Transverse colon (tissue), 4 donors: ENCODE results near the gene KRT3. TPM values are rescaled to one million over a fixed set of nuclear protein-coding genes. Genes with fewer than 3 reads are reported as not detected.

ENCODE experiments used
- DNase-seq: peaks from one replicate; pipeline ENCODE4 v3.0.0-alpha.2; 2019
- H3K27ac ChIP-seq, 4 donors: fragments of 200-600 bp; sonication (generic); 2 replicates each; pipeline ENCODE4 v1.5.1; 2016 to 2018; ENCODE audit warnings: inconsistent platforms in 4 of 4
- H3K27me3 ChIP-seq: fragments of 200-600 bp; sonication (generic); 2 replicates; pipeline ENCODE4 v1.5.1; 2017; ENCODE audit warnings: inconsistent platforms
- H3K36me3 ChIP-seq, 4 donors: fragments of 200-600 bp; sonication (generic); 2 replicates each; pipeline ENCODE4 v1.5.1; 2017 to 2019; ENCODE audit warnings: inconsistent platforms in 4 of 4
- H3K4me1 ChIP-seq, 4 donors: fragments of 200-600 bp; sonication (generic); 2 replicates each; pipeline ENCODE4 v1.5.1; 2017 to 2020; ENCODE audit warnings: inconsistent platforms in 4 of 4
- H3K4me3 ChIP-seq, 4 donors: fragments of 200-600 bp; sonication (generic); 1 replicate in 1 of 4; 2 replicates in 3 of 4; pipeline versions ENCODE4 v1.5.1 to v1.6.1; 2017 to 2019; ENCODE audit warnings: inconsistent platforms in 4 of 4
- H3K9me3 ChIP-seq, 2 donors: fragments of 200-600 bp; sonication (generic); 2 replicates each; pipeline ENCODE4 v1.5.1; 2017 to 2019; ENCODE audit warnings: inconsistent platforms in 2 of 2
- EP300 ChIP-seq: sonication (generic); formaldehyde crosslinking; IDR thresholded peaks from one replicate; pipeline ENCODE4 v1.6.1; 2017; ENCODE audit warnings: antibody characterized with exemption, low read depth
- POLR2A ChIP-seq: fragments of 450-650 bp; IDR thresholded peaks from one replicate; pipeline ENCODE4 v1.6.1; 2016; ENCODE audit warnings: antibody characterized with exemption, mild to moderate bottlenecking, moderate library complexity
- POLR2AphosphoS5 ChIP-seq, 3 donors: sonication (generic); formaldehyde crosslinking; IDR thresholded peaks; one replicate each; pipeline ENCODE4 v1.6.1; 2016; ENCODE audit warnings: antibody characterized with exemption in 3 of 3
- WGBS, 2 donors: methylation state at CpG; one replicate each; pipeline ENCODE4 v1.1.5; 2018; ENCODE audit warnings: low coverage in 1 of 2; 5-methylcytosine and 5-hydroxymethylcytosine counted together
- in situ Hi-C, 4 donors: fragments of 200-750 bp; cut with MboI; loops; one replicate each; pipeline versions ENCODE4 v1.15.0 to v1.15.1; 2017; ENCODE audit warnings: low sequenced_read_pairs in 3 of 4, low pct_ligation_motif_present in 1 of 4, low pct_unique_long_range_greater_than_20kb in 1 of 4
- intact Hi-C: fragments of 100-400 bp; cut with DNase I; formaldehyde crosslinking; loops from one replicate; pipeline ENCODE4 v1.15.1; 2023; ENCODE audit warnings: low total_unique reads
- small RNA-seq, 4 donors: library from RNA; depleted of rRNA; stranded (forward); fragments of <200 nt; gene quantifications; one replicate each; pipeline ENCODE3, GENCODE V24; 2016
- total RNA-seq, 4 donors: library from RNA; depleted of rRNA; stranded (reverse); fragments of >200 nt; gene quantifications; one replicate each; pipeline ENCODE4 v1.1.0, GENCODE V29; 2016
- TF ChIP-seq, protein P1 (sequence below), 5 experiments: fragments of 200-600 bp in 3 of 5; fragments of 450-650 bp in 2 of 5; sonication (generic) in 3 of 5; IDR thresholded peaks; 1 replicate in 2 of 5; 2 replicates in 3 of 5; pipeline ENCODE4 v1.5.1; 2016 to 2017; ENCODE audit warnings: antibody characterized with exemption in 5 of 5, inconsistent platforms in 3 of 5, mild to moderate bottlenecking in 2 of 5, moderate library complexity in 1 of 5

The KRT3 gene
- total RNA-seq, 4 donors from 2014 or later: not detected

- Histone ChIP-seq H3K36me3 (no peaks in the 10 kb centered on the region), H3K4me3 (no peak overlapping the region), H3K27me3 (peaks cover 7% of the 10 kb centered on the region), H3K4me1 (no peaks in the 10 kb centered on the region), H3K27ac (no peak overlapping the region), H3K9me3 (no peaks in the 10 kb centered on the region)
- 63% methylated on average over 6 of the region's 7 CpGs; no CpG with 5 or more reads in 1 of the 2 donors for WGBS, 2 donors
- TF ChIP-seq, protein P1, sequence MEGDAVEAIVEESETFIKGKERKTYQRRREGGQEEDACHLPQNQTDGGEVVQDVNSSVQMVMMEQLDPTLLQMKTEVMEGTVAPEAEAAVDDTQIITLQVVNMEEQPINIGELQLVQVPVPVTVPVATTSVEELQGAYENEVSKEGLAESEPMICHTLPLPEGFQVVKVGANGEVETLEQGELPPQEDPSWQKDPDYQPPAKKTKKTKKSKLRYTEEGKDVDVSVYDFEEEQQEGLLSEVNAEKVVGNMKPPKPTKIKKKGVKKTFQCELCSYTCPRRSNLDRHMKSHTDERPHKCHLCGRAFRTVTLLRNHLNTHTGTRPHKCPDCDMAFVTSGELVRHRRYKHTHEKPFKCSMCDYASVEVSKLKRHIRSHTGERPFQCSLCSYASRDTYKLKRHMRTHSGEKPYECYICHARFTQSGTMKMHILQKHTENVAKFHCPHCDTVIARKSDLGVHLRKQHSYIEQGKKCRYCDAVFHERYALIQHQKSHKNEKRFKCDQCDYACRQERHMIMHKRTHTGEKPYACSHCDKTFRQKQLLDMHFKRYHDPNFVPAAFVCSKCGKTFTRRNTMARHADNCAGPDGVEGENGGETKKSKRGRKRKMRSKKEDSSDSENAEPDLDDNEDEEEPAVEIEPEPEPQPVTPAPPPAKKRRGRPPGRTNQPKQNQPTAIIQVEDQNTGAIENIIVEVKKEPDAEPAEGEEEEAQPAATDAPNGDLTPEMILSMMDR (IDR thresholded peaks at IDR 0.05): no peak
- TF ChIP-seq POLR2A (no peak), EP300 (no peak), POLR2AphosphoS5 (IDR thresholded peaks at IDR 0.05) (no peak)
- DNase-seq: no peak
- in situ Hi-C loops (no loop called here), intact Hi-C loops (no loop called here)
Measured at GRCh38 chr12:52742196-52742580, 53.7 kb downstream of the KRT3 start.

DNA sequence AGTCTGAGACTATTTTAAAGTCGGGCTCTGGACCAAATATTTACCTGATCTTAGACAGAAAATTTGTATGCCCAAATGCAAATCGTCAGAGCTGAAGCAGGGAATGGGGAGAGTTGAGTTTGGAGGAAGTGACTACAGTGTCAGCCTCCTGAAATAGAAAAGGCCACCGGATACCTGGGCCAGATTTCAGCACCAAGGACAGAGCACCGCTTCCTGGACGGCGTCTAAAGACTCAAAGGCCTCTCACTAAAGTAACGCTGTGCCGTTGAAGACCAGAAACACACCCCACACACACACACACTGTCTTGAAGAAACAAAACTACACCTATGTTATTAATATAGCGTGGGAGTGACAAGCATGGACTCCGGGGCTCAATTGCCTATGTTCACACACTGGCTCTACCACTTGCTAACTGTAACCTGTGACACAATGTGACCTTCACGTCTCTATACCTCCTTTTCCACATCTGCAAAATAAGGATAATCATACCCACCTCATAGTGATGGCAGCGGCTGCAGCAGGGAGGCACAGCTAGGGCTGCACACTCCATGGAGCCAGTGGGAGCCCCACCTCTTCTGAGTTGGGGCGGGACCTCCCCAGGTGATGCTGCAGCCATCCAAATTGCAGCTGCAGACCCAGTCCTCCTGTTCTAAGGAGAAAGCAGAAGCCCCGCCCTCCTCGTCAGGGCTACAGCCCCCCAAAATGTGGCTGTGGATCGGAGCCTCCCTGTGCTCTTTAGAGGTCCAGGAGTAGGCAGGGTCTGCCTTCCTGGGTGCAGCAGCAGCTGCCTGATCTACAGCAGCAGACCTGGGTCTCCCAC lies 54.3 kb downstream of the KRT3 start:
- in situ Hi-C loops: no loop called here
- WGBS, 2 donors: 0 to 16% methylated on average over 3 to 15 of the region's 16 CpGs

GRCh38 chr12:52740584-52740983 lies 55.3 kb downstream of the KRT3 start:
- no peaks in the 10 kb centered on the region for H3K9me3 ChIP-seq
- H3K27me3 ChIP-seq: peaks cover 10% of the 10 kb centered on the region
- no peak for DNase-seq
- in situ Hi-C loops (no loop called here), intact Hi-C loops (no loop called here)
- no peaks in the 10 kb centered on the region for H3K36me3 ChIP-seq
- H3K4me3 ChIP-seq: no peak overlapping the region
- H3K4me1 ChIP-seq: no peaks in the 10 kb centered on the region
- no peak for TF ChIP-seq POLR2AphosphoS5 (IDR thresholded peaks at IDR 0.05)
- no peak for TF ChIP-seq POLR2A
- no peak for TF ChIP-seq EP300
- TF ChIP-seq, protein P1 (IDR thresholded peaks at IDR 0.05): no peak
- no peak overlapping the region for H3K27ac ChIP-seq

More for the DNA sequence above, 54.3 kb downstream of the KRT3 start:
- Histone ChIP-seq H3K4me3 (no peak overlapping the region), H3K9me3 (no peaks in the 10 kb centered on the region), H3K36me3 (no peaks in the 10 kb centered on the region), H3K4me1 (no peaks in the 10 kb centered on the region), H3K27ac (no peak overlapping the region), H3K27me3 (peaks cover 7% of the 10 kb centered on the region)
- intact Hi-C loops: no loop called here
- DNase-seq: peak; percentile 47
- no peak for TF ChIP-seq POLR2AphosphoS5 (IDR thresholded peaks at IDR 0.05)
- TF ChIP-seq, protein P1 (IDR thresholded peaks at IDR 0.05): no peak
- TF ChIP-seq EP300: no peak
- no peak for TF ChIP-seq POLR2A

DNA sequence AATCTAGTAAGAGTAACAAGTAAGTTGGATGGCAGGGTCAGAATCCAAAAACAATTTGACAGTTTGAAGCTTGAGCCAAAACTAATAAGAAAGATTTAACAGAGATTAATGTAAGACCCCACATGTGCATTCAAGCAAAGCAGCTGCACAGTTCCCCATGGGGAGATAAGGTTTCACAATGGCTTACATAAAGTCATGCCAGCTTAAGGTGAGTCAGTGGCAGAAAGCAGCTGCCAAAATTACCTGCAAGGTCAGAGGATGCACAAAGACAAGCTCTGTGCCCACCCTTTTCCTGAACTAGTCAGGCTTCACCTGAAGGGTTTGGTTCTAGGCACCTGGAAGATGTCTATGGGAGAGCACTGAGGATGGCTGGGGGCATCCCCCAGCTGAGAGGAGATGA lies 56.0 kb downstream of the KRT3 start:
- H3K4me1 ChIP-seq: no peaks in the 10 kb centered on the region
- no peaks in the 10 kb centered on the region for H3K9me3 ChIP-seq
- H3K27me3 ChIP-seq: peaks cover 10% of the 10 kb centered on the region
- no peak for DNase-seq
- intact Hi-C loops: no loop called here
- no peak overlapping the region for H3K4me3 ChIP-seq
- no peak for TF ChIP-seq EP300
- TF ChIP-seq, protein P1 (IDR thresholded peaks at IDR 0.05): no peak
- no peak for TF ChIP-seq POLR2A
- no peak for TF ChIP-seq POLR2AphosphoS5 (IDR thresholded peaks at IDR 0.05)
- in situ Hi-C loops: no loop called here
- no peaks in the 10 kb centered on the region for H3K36me3 ChIP-seq
- no peak overlapping the region for H3K27ac ChIP-seq

Small RNAs within 50 kb of the gene (small RNA-seq; reads per million reads assigned to genes)
- gene AC107016.2: 0 reads per million in 4 donors

Other genes with a start within 250 kb of the KRT3 start
- gene KRT71, start 243.0 kb downstream of the KRT3 start, total RNA-seq: not detected
- gene KRT74, start 222.3 kb downstream of the KRT3 start, total RNA-seq: not detected
- gene KRT72, start 194.7 kb downstream of the KRT3 start, total RNA-seq: not detected
- not detected for gene KRT73, start 177.6 kb downstream of the KRT3 start, total RNA-seq
- gene KRT2, start 143.9 kb downstream of the KRT3 start, total RNA-seq: not detected
- gene KRT1, start 115.7 kb downstream of the KRT3 start, total RNA-seq: not detected
- not detected for gene KRT77, start 92.6 kb downstream of the KRT3 start, total RNA-seq
- gene KRT76, start 18.8 kb downstream of the KRT3 start, total RNA-seq: not detected
- not detected for gene KRT4, start 18.0 kb upstream of the KRT3 start, total RNA-seq
- gene KRT79, start 38.2 kb upstream of the KRT3 start, total RNA-seq: not detected
- gene KRT78, start 52.9 kb upstream of the KRT3 start, total RNA-seq: not detected
- 1,000 to 10,000 TPM; 1,016 to 3,505 (median 2,245) TPM for gene KRT8, start 109.0 kb upstream of the KRT3 start, total RNA-seq
- 100 to 1,000 TPM; 367 to 813 (median 541) TPM for gene KRT18, start 153.0 kb upstream of the KRT3 start, total RNA-seq
- 100 to 1,000 TPM; 175 to 383 (median 261) TPM for gene EIF4B, start 210.3 kb upstream of the KRT3 start, total RNA-seq